Caco-2 (cell line): ENCODE results near the gene PHACTR2. TPM values are rescaled to one million over a fixed set of nuclear protein-coding genes. Genes with fewer than 3 reads are reported as not detected.
"Not testable (repeated sequence)": the region's sequence is repeated elsewhere in the genome, so short reads cannot be mapped to it uniquely, and the experiment has no call there.

Experiments
- Bru-seq: library from RNA; stranded (reverse); fragments of 400-500 nt; gene quantifications from one replicate; lab custom pipeline; 2021; lab: Mats Ljungman, UMichigan
- BruChase-seq, 2 experiments: library from RNA; stranded (reverse); fragments of 400-500 nt; gene quantifications; one replicate each; lab custom pipeline; 2021; lab: Mats Ljungman, UMichigan
- BruUV-seq: library from RNA; stranded (reverse); fragments of 400-500 nt; replicated peaks from 2 replicates; lab custom pipeline; 2021; lab: Mats Ljungman, UMichigan
- CTCF ChIA-PET: fragments of 300-600 bp; sonication (Branson Sonifier 250); formaldehyde crosslinking; loops from one replicate; lab custom pipeline; 2022; ENCODE audit warnings: antibody characterized with exemption; lab: Charles Lee
- POLR2A ChIA-PET: fragments of 300-600 bp; sonication (Branson Sonifier 250); formaldehyde crosslinking; loops from one replicate; lab custom pipeline; 2022; ENCODE audit warnings: antibody characterized with exemption; lab: Charles Lee
- DNase-seq, 2 experiments: peaks; one replicate each; pipeline versions ENCODE4 v3.0.0 to v3.0.0-alpha.2; 2020 to 2022
- H3K27me3 ChIP-seq: replicated peaks from 2 replicates; pipeline ENCODE4 v1.6.0; 2011; ENCODE audit warnings: low read length; ENCODE audit not compliant: control insufficient read depth, insufficient read depth
- H3K36me3 ChIP-seq: 2 replicates; pipeline ENCODE4 v1.5.1; 2011; ENCODE audit warnings: low read length; ENCODE audit not compliant: control insufficient read depth, insufficient read depth
- H3K4me1 ChIP-seq: fragments of 250-450 bp; sonication (Bioruptor Pico); 2 replicates; pipeline ENCODE4 v1.5.1; 2020; ENCODE audit warnings: mild to moderate bottlenecking
- H3K4me3 ChIP-seq: 2 replicates; pipeline ENCODE4 v1.5.1; 2011; ENCODE audit warnings: low read depth, mild to moderate bottlenecking, control low read depth, low read length
- H3K9me3 ChIP-seq: fragments of 250-450 bp; sonication (Bioruptor Pico); 2 replicates; pipeline ENCODE4 v1.5.1; 2020; ENCODE audit warnings: mild to moderate bottlenecking, moderate library complexity
- H3K27ac Mint-ChIP-seq: one replicate; pipeline ENCODE4 v1.8.0; 2022; ENCODE audit warnings: mixed read lengths; ENCODE audit not compliant: unreplicated experiment
- H3K27me3 Mint-ChIP-seq: one replicate; pipeline ENCODE4 v1.8.0; 2022; ENCODE audit warnings: mixed read lengths; ENCODE audit not compliant: insufficient read depth, unreplicated experiment
- H3K36me3 Mint-ChIP-seq: one replicate; pipeline ENCODE4 v1.8.0; 2022; ENCODE audit warnings: mild to moderate bottlenecking, mixed read lengths; ENCODE audit not compliant: insufficient read depth, unreplicated experiment
- H3K4me1 Mint-ChIP-seq: one replicate; pipeline ENCODE4 v1.8.0; 2022; ENCODE audit warnings: low read depth, mixed read lengths; ENCODE audit not compliant: unreplicated experiment
- H3K4me3 Mint-ChIP-seq: one replicate; pipeline ENCODE4 v1.8.0; 2022; ENCODE audit warnings: mild to moderate bottlenecking, moderate library complexity, mixed read lengths; ENCODE audit not compliant: unreplicated experiment
- H3K9me3 Mint-ChIP-seq: one replicate; pipeline ENCODE4 v1.8.0; 2022; ENCODE audit warnings: mixed read lengths; ENCODE audit not compliant: unreplicated experiment
- intact Hi-C: fragments of 100-400 bp; cut with micrococcal nuclease; formaldehyde crosslinking; loops from one replicate; pipeline ENCODE4 v1.10.0; 2022; ENCODE audit not compliant: unreplicated experiment
- long read RNA-seq: library from polyadenylated mRNA; stranded (forward); transcript quantifications from one replicate; pipeline ENCODE4 v2.0.0, GENCODE V29; 2022
- total RNA-seq: library from RNA; stranded (reverse); gene quantifications from 2 replicates; pipeline ENCODE4 v1.2.3, GENCODE V29; 2022
- TF ChIP-seq, protein P1 (sequence below), 2 experiments: fragments of 200-600 bp in 1 of 2; IDR thresholded peaks; 1 replicate in 1 of 2; 2 replicates in 1 of 2; pipeline versions ENCODE4 v1.5.1 to v1.8.0; 2011 to 2022; ENCODE audit warnings: antibody characterized with exemption in 1 of 2, control low read depth in 1 of 2, inconsistent platforms in 1 of 2, low read depth in 1 of 2, low read length in 1 of 2, mild to moderate bottlenecking in 1 of 2, moderate library complexity in 1 of 2; ENCODE audit not compliant: insufficient read depth in 1 of 2, severe bottlenecking in 1 of 2, unreplicated experiment in 1 of 2

PHACTR2 gene
- total RNA-seq (80.8 and 100 TPM in 2 replicates), Bru-seq, nascent RNA (percentile 86 among the genes with signal in this experiment), BruChase-seq, experiment 1, labeled RNA remaining after a 2-hour chase (percentile 86 among the genes with signal in this experiment), BruChase-seq, experiment 2, labeled RNA remaining after a 6-hour chase (percentile 88 among the genes with signal in this experiment)
- long read RNA-seq, full-length matches to known transcripts = 25 of 50 reads
- long read RNA-seq, partial matches to known transcripts = 5 of 50 reads
- long read RNA-seq, other reads (novel, unspliced or antisense) = 20 of 50 reads

DNA sequence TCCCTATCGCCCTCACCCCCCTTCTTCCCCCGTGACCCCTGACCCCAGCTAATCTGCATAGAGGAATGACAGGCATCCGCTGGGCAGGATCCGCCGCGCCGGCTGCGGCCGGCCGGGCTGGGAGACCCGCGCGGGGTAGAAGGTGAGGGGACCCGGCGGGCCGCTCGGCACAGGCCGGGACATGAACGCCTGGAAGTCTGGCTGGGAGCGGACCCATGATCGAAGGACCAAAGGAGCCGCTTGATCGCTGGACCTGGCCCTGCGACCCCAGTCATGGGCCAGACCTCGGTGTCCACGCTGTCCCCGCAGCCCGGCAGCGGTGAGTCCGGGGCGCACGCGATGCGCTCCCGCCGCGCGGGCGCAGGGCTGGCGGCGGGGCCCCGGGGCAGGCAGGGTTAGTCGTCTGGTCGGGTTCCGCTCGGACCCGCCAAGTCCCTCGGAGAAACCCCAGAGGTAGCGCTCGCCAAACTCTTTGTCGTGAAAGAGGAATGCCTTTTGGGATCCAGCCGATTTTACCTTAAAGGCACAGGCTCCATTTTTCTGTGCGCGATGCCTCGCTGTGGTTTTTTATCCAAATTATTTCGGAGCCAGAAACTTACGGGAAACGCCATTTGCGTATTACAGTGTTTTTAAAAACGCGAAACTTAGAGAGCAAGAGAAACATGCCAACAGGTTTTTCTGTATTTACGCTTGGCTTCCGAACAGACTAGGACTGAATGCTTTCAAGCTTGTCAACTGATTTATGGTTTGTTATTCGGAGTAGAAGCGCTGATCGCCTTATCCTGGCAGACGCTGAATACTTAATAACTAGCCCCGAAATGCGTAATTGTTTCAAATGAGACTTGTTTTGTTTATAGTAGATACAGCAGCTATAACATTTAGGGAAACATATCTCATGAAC, at the start of gene PHACTR2:
PHACTR2 (plus strand) TSS at position 75 of the 901 bp plus-strand sequence; CDS start at position 274, 199 bp downstream.
- Histone ChIP-seq H3K27me3 (no peaks in the 10 kb centered on the region), H3K9me3 (no peaks in the 10 kb centered on the region), H3K4me3 (peak within 1 kb of the TSS; percentile 88), H3K4me1 (peaks cover 40% of the 10 kb centered on the region), H3K36me3 (no peaks in the 10 kb centered on the region)
- peak within 1 kb of the TSS; percentile 82 for H3K4me3 Mint-ChIP-seq
- H3K4me1 Mint-ChIP-seq = peaks cover 18% of the 10 kb centered on the region
- H3K36me3 Mint-ChIP-seq = no peaks in the 10 kb centered on the region
- no peaks in the 10 kb centered on the region for H3K9me3 Mint-ChIP-seq
- TF ChIP-seq, protein P1, sequence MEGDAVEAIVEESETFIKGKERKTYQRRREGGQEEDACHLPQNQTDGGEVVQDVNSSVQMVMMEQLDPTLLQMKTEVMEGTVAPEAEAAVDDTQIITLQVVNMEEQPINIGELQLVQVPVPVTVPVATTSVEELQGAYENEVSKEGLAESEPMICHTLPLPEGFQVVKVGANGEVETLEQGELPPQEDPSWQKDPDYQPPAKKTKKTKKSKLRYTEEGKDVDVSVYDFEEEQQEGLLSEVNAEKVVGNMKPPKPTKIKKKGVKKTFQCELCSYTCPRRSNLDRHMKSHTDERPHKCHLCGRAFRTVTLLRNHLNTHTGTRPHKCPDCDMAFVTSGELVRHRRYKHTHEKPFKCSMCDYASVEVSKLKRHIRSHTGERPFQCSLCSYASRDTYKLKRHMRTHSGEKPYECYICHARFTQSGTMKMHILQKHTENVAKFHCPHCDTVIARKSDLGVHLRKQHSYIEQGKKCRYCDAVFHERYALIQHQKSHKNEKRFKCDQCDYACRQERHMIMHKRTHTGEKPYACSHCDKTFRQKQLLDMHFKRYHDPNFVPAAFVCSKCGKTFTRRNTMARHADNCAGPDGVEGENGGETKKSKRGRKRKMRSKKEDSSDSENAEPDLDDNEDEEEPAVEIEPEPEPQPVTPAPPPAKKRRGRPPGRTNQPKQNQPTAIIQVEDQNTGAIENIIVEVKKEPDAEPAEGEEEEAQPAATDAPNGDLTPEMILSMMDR (IDR thresholded peaks at IDR 0.05; ENCODE audit: insufficient read depth in 1 of 2, low read depth in 1 of 2, low read length in 1 of 2, severe bottlenecking in 1 of 2, unreplicated experiment in 1 of 2) = no peak
- DNase-seq = peak; percentile 85 to 86
- ChIA-PET POLR2A (interaction anchor here (0.7 kb wide), 1 partner anchor 165 kb away, joined by 3 read pairs; the partner anchor contains the start of gene LTV1), CTCF (interaction anchor here (0.6 kb wide), 1 partner anchor 103 kb away, joined by 3 read pairs; no protein-coding TSS in a partner anchor)
- no TSS peak for BruUV-seq
- peak within 1 kb of the TSS; percentile 70 for H3K27ac Mint-ChIP-seq
- intact Hi-C loops = loop anchor here (1.0 to 2.0 kb wide), 2 partner anchors 15 to 69 kb away; no protein-coding TSS in a partner anchor
- H3K27me3 Mint-ChIP-seq = no peaks in the 10 kb centered on the region

DNA sequence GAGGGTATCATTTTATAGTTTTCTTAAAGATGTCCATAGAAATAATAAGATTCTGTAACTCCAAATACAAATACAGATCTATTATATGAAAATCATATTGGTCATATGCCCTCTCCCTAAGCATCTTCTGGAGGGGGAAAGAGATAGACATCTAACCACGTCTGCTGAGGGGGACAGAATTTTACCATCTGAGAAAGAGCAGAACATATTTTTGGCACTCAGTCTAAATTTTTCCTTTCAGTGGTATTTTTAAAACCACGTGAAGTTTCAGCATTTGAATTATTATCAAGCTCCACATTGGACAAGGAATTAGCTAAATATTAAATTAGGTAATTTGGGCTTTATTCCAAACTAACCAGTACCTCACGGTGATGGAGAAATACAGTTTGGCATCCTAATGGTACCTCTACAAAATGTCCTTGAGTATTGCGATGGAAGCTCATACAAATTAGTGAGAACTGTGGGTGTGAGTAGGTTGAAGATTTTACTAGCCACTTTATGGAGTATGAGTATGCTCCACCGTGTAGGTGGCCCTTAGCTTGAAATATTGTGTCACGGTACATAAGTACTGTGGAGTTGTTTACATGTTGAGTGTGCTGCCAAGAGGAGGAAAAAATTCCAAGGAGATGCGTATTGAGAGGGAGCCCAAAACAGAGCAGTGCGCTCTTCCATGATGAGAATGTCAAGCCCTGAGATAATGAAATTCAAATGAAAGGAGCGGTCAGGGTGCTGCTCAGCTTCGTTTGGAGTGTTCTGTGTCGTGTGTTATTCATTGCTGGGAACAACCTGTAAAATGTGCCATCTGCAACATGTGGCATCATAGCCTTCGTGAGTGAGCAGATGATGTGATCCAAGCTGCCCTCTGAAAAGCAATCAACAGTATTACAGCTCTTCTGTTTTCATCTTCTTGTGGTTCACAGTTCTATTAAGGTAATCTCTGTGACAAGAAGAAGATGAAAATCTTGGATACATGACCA, 48.4 kb upstream of the PHACTR2 start:
- no peaks in the 10 kb centered on the region for H3K9me3 ChIP-seq
- ChIA-PET POLR2A (no interaction called here), CTCF (no interaction called here)
- peaks cover 6% of the 10 kb centered on the region; the same call in 1 of the 2 replicates for H3K4me1 ChIP-seq
- Mint-ChIP-seq H3K4me3 (no peak overlapping the region), H3K36me3 (no peaks in the 10 kb centered on the region), H3K27ac (no peak overlapping the region), H3K27me3 (no peaks in the 10 kb centered on the region), H3K4me1 (peaks cover 12% of the 10 kb centered on the region), H3K9me3 (no peaks in the 10 kb centered on the region)
- intact Hi-C loops = no loop called here
- TF ChIP-seq, protein P1 (IDR thresholded peaks at IDR 0.05; ENCODE audit: insufficient read depth in 1 of 2, low read depth in 1 of 2, low read length in 1 of 2, severe bottlenecking in 1 of 2, unreplicated experiment in 1 of 2) = no peak
- BruUV-seq = no TSS peak
- no peak overlapping the region for H3K4me3 ChIP-seq
- no peak for DNase-seq
- no peaks in the 10 kb centered on the region for H3K36me3 ChIP-seq
- H3K27me3 ChIP-seq = no peaks in the 10 kb centered on the region

DNA sequence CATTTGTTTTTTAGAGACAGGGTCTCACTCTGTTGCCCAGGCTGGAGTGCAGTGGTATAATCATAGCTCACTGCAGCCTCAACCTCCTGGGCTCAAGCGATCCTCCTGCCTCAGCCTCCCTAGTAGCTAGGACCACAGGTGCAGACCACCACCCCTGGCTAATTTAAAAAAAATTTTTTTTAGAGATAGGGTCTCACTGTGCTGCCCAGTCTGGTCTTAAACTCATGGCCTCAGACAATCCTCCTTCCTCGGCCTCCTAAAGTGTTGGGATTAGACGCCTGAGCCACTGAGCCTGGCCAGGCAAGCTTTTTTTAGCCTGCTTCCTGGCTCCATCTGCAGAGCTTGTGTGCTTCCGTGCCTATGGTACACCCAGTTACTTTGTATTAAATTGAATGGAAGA, 46.6 kb upstream of the PHACTR2 start:
- H3K36me3 ChIP-seq, BruUV-seq, H3K4me1 ChIP-seq, CTCF ChIA-PET, H3K9me3 ChIP-seq, H3K4me3 Mint-ChIP-seq, intact Hi-C loops, H3K4me3 ChIP-seq, H3K27me3 ChIP-seq, H3K36me3 Mint-ChIP-seq, DNase-seq, H3K9me3 Mint-ChIP-seq, H3K27ac Mint-ChIP-seq, H3K27me3 Mint-ChIP-seq, POLR2A ChIA-PET: not testable (repeated sequence)
- H3K4me1 Mint-ChIP-seq = peaks cover 15% of the 10 kb centered on the region
